Measurements from ENCODE around the gene CCDC78. TPM values are rescaled to one million over a fixed set of nuclear protein-coding genes. Genes with fewer than 3 reads are reported as not detected.

The CCDC78 gene
- total RNA-seq, 2 experiments from 2014 or later = 1.2 to 2.7 TPM

DNA sequence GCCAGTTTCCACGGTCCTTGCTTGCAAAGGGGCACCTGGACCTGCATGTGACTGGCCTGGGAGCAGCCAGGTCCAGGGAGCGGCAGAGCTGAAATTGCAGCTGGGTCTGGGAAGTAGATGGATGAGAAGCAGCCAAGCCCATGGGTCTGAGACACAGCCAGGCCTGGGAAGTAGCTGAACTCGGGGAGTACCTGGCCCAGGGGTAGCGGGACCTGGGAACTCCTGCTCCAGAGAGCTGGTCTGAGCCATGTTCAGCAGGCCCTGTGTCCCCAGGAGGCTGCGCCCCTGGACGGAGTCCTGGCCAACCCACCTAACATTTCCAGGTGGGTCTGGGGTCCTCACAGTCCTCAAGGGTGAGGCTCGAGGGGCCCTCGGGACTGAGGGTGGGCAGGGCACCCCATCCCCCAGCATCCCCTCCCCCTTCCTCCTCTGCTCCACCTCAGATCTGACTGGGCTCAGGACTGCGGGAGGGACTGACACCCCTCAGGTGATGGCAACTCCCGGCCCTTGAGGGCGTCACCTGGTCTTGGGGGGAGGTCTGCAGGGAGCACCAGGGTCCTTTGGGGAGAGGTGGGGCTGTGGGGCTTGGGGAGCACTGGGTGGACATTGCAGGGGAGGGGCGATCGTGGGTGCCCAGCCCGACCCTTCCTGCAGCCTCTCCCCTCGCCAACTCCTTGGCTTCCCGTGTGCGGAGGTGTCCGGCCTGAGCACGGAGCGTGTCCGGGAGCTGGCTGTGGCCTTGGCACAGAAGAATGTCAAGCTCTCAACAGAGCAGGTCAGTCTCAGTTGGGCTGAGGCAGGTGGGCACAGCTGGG, 37.3 kb upstream of the CCDC78 start:
- ATAC-seq (ENCODE audit: poor library complexity) (no peak), DNase-seq (peak in 1 of 14 experiments; percentile 22)
- ChIA-PET CTCF (no interaction called here), POLR2A (no interaction called here)
- H3K9me3 ChIP-seq (ENCODE audit: control insufficient read depth in 1 of 2, insufficient read depth in 1 of 2, low read length in 2 of 2) = no peaks in the 10 kb centered on the region
- no peak overlapping the region for H3K4me3 Mint-ChIP-seq
- no peak overlapping the region for H3K27ac Mint-ChIP-seq
- H3K36me3 ChIP-seq (ENCODE audit: insufficient read depth, low read length) = no peaks in the 10 kb centered on the region
- H3K4me1 Mint-ChIP-seq (ENCODE audit: low read depth) = no peaks in the 10 kb centered on the region
- no peak overlapping the region for H3K4me3 ChIP-seq (ENCODE audit: low read length)
- no peak overlapping the region for H3K27ac ChIP-seq (ENCODE audit: low read depth in 1 of 2, low read length in 2 of 2)
- no peak for TF ChIP-seq CTCF (IDR thresholded peaks at IDR 0.05)
- no peaks in the 10 kb centered on the region for H3K27me3 Mint-ChIP-seq
- no peaks in the 10 kb centered on the region for H3K36me3 Mint-ChIP-seq (ENCODE audit: low read depth)
- intact Hi-C loops (cut with DNase I, micrococcal nuclease) = no loop called here
- H3K27me3 ChIP-seq (ENCODE audit: control insufficient read depth in 1 of 2, insufficient read depth in 2 of 2, low read length in 2 of 2) = no peaks in the 10 kb centered on the region
- no peaks in the 10 kb centered on the region for H3K4me1 ChIP-seq (ENCODE audit: insufficient read depth, low read length)
- H3K9me3 Mint-ChIP-seq = no peaks in the 10 kb centered on the region

GRCh38 chr16:762595-763268, 36.5 kb upstream of the CCDC78 start:
- no peak for ATAC-seq (ENCODE audit: poor library complexity)
- Histone ChIP-seq H3K27ac (ENCODE audit: low read depth in 1 of 2, low read length in 2 of 2) (no peak overlapping the region), H3K4me1 (ENCODE audit: insufficient read depth, low read length) (no peaks in the 10 kb centered on the region), H3K27me3 (ENCODE audit: control insufficient read depth in 1 of 2, insufficient read depth in 2 of 2, low read length in 2 of 2) (no peaks in the 10 kb centered on the region), H3K9me3 (ENCODE audit: control insufficient read depth in 1 of 2, insufficient read depth in 1 of 2, low read length in 2 of 2) (no peaks in the 10 kb centered on the region), H3K4me3 (ENCODE audit: low read length) (no peak overlapping the region), H3K36me3 (ENCODE audit: insufficient read depth, low read length) (no peaks in the 10 kb centered on the region)
- no peak for TF ChIP-seq CTCF (IDR thresholded peaks at IDR 0.05)
- intact Hi-C loops (cut with DNase I, micrococcal nuclease) = no loop called here
- DNase-seq = peak in 2 of 14 experiments; percentile 4 to 12
- no peaks in the 10 kb centered on the region for H3K27me3 Mint-ChIP-seq
- no peaks in the 10 kb centered on the region for H3K36me3 Mint-ChIP-seq (ENCODE audit: low read depth)
- no peaks in the 10 kb centered on the region for H3K4me1 Mint-ChIP-seq (ENCODE audit: low read depth)
- POLR2A ChIA-PET = no interaction called here
- H3K27ac Mint-ChIP-seq = no peak overlapping the region
- no peaks in the 10 kb centered on the region for H3K9me3 Mint-ChIP-seq
- H3K4me3 Mint-ChIP-seq = no peak overlapping the region
- CTCF ChIA-PET = no interaction called here

DNA sequence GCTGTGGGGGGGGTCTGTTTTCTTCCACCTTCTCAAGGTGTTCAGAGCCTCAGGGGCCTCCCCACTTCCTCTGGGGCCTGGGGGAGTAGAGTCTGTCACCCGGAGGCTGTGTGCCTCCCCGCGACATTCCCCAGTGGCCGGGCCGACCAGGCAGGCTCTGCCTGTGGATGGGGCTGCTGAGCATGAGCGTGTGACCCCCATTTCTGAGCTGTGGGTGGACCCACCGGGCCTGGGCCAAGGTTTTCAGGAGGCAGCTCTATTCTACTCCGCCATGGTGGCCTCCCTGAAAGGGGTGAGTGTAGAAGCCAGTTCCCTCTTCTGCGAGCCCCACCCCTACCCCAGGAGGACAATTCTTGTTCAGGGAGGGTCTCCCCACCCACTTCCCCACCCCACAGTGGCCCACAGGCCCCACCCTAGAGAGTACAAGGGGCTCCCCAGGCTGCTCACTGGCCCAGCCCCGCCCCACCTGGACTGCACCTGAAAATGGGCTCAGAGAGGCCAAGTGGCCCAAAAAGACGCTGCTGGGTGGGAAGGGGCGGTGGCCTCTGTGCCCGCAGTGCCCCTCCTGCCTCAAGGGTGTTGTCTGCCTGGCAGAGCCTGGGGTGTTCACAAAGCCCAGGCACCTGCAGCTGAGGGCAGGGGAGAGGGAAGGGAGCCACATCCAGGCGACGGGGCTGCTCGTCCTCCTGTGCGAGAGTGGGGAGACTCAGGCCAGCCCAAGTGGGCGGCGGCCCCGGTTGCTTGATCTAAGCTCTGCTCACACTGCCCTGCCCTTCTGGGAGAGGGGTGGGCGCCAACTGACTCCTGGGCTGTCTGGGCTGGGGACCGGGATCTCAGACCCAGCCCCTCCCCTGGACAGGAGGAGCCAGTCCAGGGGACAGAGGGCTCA, 35.6 kb upstream of the CCDC78 start:
- no peak overlapping the region for H3K27ac ChIP-seq (ENCODE audit: low read depth in 1 of 2, low read length in 2 of 2)
- H3K9me3 Mint-ChIP-seq = no peaks in the 10 kb centered on the region
- H3K4me3 Mint-ChIP-seq = no peak overlapping the region
- DNase-seq (peak in 2 of 14 experiments; percentile 4 to 11), ATAC-seq (ENCODE audit: poor library complexity) (no peak)
- no peaks in the 10 kb centered on the region for H3K4me1 ChIP-seq (ENCODE audit: insufficient read depth, low read length)
- no peaks in the 10 kb centered on the region for H3K27me3 ChIP-seq (ENCODE audit: control insufficient read depth in 1 of 2, insufficient read depth in 2 of 2, low read length in 2 of 2)
- no peak overlapping the region for H3K4me3 ChIP-seq (ENCODE audit: low read length)
- no peak overlapping the region for H3K27ac Mint-ChIP-seq
- intact Hi-C loops (cut with DNase I, micrococcal nuclease) = no loop called here
- no peaks in the 10 kb centered on the region for H3K36me3 Mint-ChIP-seq (ENCODE audit: low read depth)
- no peaks in the 10 kb centered on the region for H3K9me3 ChIP-seq (ENCODE audit: control insufficient read depth in 1 of 2, insufficient read depth in 1 of 2, low read length in 2 of 2)
- no peaks in the 10 kb centered on the region for H3K27me3 Mint-ChIP-seq
- TF ChIP-seq CTCF (IDR thresholded peaks at IDR 0.05) = no peak
- H3K36me3 ChIP-seq (ENCODE audit: insufficient read depth, low read length) = no peaks in the 10 kb centered on the region
- ChIA-PET CTCF (no interaction called here), POLR2A (no interaction called here)
- no peaks in the 10 kb centered on the region for H3K4me1 Mint-ChIP-seq (ENCODE audit: low read depth)
